Amniotic epithelial cell (primary cell): Measurements from ENCODE around the gene ZNHIT1.
A peak's percentile ranks its signal among the peaks of the same experiment; 100 is the strongest.

Experiments
- DNase-seq: peaks from one replicate; pipeline ENCODE4 v3.0.0-alpha.2; 2010; ENCODE audit warnings: low read depth

The ZNHIT1 gene

DNA sequence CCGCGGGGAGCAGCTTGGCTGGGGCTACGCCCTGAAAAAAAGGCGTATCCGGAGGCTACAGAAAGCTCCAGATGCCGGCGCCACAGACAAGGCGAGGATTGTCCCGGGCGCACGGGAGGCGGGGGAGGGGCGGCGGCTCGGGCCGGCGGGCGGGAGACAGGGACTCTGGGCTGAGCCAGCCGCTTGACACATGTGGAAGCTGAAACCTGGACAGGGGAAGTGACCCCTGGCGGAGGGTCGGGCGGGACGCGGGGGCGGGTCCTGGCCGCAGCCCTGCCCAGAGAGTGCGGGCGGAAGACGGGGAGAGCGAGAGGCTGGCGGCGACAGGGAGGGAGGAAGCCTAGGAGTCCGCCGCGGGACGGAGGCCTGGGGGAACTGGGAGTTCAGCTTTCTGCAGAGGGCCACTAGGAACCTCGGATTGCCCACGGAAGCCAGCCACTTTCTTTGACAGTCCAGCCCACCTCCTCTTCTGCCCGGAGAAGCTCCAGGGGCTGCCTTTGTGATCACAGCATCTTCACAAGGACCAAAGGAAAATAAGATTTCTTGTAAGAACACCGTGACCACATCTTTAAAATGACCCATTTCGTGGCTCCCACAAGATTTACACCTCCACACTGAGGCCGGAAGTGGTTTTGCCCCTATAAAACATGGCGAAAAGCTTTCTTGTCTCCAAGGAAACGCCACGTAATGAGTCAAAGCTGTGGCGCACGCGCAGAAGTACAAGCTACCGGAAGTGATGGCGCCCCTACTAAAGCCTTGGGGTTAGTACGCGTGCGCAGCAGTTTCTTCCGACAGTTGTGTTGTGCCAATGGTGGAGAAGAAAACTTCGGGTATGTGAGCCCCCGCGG lies at the start of gene ZNHIT1, which contains the start of gene PLOD3:
Gene ZNHIT1, plus strand, starts transcription at position 778 of the 848 bp plus-strand sequence. Its CDS starts 31 bp downstream, at position 809.
Gene PLOD3, minus strand, starts transcription at position 194 of the 848 bp plus-strand sequence. CDS start 307 bp downstream, outside the sequence.
- peak; percentile 94 for DNase-seq

DNA sequence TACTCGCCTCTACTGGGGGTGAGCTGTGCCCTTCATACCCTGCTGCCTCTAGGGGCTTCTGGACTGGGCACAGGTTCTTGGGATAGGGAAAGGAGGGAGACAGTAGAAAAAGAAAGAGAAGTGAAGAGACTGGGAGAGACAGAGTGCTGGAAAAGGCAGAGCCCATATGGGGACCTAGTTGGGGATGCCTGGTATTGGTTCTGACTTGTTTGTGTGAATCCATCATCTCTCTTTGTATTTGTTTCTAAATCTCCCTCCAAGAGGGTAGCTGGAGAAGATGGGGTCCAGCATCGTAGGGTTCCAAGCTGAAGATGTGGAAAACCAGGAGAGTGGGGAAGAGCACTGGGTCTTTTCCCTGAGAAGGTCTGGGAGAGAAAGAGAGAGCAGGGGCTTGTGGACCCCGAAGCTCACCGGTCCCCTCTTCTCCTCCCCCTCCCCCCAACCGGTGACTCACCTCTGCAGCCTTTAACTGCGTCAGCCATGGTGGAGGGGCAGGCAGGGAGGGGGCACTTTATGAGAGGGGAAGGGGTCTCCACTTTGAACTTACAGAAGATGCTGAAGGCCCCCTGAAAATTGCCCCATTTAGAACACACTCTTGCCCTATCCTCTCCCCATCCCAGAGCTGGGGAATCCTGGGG lies 49.4 kb upstream of the ZNHIT1 start:
- DNase-seq: no peak

DNA sequence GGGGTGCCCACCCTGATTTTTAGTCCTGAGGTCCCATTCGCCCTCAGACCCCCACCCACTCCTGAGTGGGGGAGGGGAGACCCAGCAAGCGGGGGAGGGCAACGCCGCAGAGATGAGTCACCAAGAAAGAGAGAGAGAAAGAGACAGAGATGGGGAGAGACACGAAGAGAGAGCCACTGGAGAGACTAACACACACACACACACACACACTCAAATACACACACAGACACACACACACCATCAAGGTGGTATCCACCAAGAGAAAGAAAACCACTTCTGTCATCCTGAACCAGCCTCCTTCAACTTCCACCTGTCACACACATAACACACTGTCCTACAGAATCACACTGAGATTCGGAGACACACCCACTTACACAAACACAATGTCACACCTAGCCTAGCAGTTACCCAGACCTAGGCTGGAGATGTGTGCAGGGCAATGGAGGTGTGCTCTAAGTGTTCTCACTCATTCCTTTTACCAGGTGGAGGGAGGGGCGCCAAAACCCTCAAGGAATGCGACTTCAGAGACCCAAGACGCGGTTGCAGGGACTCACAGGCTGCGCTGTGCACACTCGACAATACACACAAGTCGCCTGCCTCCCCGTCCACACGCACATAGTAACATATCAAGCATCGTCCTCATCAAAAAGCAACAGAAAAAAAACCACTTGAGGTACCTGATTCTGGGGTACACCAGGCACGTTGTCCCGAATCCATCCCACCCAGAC lies 48.7 kb upstream of the ZNHIT1 start:
- DNase-seq: no peak

DNA sequence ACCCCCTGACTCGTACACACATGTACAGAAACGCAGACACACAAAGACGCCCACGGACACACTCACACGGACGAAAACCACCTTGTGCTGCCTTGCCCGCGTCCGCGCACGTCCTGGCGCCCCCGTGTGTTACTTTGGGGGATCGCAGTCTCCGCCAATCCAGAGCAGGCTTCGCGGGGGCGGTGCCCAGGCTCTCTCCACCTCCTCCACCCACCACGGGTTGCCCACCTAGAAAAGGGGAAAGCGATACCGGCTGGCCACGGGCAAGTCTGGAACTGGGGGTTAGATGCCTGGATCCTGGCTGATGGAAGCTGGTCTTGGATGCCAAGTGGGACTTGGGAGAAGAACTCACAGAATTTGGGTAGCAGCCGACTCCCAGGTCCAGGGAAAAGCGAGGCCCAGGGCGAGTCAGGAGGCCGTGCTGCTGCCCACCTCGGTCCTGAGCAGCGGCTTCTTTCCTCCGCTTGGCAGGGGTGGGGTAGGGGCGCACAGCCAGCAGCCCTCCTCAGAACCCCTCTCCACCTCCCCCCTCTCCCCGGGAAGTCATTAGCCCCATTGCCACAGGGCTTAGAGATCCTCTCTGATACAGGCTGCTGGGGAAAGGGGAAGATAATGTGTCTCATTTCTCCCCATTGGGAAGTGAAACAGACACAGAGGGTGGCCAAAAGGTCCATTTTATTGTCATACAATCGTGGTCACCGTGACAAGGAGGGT lies 48.0 kb upstream of the ZNHIT1 start:
- peak; percentile 57 for DNase-seq

DNA sequence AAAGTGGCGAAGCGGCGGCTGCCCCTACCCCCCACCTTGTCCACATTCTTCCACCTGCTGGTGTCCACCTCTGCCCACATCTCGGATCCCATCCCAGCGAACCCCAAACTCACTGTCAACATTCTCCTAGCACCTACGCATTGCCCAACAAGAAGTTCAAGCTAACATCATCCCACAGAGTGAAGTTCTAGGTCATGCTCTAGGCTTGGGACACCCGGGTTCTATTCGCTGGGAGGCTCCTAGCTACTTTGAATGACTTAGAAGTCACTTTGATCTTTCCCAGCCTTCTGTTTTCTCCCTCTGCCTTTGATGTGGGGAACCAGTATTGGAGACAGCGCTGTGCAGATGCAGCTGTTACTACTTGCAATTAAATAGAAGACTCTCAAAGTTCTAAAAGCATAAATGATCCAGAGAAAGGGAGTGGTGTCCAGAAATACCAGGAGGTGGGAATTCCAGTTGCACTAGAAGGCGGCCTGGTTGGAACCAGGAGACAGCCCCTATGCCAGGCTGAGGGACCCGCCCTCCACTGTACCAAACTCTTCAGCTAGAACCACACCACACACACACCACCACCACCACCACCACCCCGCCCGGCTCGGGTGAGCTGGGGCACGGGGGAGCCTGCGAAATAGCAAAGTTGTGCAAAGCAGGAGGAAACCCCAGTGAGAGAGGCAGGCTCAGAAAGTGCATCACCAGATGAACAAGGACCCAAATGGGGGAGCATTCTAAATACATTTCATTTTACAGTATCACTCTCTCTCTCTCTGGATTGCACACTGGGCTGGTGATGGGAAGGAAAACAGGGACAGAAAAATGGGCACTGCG lies 47.1 kb upstream of the ZNHIT1 start:
- no peak for DNase-seq

DNA sequence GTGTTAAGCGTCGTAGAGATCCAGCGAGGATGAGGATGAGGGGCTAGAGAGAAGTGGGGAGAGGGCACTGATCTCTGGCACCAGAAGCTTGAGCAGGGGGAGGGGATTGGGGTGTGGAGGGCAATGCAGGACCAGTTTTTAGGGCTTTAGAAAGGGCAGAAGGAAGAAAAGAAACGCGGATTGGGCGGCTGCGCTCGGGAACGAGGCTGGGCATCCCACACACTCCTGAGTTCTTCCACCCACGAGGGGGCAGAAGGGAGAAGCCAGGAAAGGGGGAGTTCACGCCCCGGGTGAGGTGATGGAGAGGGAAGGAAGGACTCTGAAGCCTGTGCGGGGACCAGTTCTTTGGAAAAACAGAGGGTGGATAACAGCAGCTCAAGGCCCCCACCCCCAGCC lies 46.5 kb upstream of the ZNHIT1 start:
- DNase-seq: no peak

DNA sequence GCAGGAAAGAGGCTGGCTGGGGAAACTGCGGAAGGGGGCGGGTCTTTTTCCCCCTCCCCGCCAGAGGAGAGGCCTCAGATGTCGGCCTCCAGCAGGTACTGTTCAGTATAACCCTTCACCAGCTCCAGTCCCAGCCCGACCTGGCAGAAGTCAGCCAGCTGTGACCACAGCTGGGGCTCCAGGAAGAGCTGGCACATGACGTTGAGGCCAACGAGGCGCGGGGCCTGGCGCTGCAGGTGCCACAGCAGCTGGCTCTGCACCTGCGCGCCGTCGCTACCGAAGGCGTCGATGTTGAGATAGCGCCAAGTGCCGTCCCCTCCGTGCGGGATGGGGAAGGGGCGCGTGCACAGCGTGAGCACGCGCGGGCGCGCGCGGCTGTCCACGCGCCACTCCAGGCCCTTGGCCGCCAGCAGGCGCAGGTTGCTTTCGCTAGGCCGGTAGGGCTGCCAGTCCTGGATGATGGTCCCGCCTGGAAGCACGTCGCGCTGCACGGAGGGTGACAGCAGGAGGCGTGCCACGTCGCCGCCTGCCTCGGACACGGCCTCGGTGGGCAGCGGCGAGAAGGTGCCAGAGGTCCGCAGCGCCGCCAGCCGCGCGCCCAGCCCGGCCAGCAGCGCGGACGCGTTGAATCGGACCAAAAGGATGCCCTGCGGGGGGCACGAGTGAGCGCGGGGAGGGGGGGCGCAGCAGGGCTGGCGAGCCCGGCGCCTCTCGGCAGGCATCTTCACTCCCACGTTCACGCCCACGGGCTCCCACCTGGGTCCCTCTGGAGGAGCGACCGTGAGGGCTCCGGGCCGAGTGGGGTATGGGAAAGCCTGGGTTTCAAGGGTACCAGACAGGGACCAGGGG lies 45.7 kb upstream of the ZNHIT1 start:
- no peak for DNase-seq

DNA sequence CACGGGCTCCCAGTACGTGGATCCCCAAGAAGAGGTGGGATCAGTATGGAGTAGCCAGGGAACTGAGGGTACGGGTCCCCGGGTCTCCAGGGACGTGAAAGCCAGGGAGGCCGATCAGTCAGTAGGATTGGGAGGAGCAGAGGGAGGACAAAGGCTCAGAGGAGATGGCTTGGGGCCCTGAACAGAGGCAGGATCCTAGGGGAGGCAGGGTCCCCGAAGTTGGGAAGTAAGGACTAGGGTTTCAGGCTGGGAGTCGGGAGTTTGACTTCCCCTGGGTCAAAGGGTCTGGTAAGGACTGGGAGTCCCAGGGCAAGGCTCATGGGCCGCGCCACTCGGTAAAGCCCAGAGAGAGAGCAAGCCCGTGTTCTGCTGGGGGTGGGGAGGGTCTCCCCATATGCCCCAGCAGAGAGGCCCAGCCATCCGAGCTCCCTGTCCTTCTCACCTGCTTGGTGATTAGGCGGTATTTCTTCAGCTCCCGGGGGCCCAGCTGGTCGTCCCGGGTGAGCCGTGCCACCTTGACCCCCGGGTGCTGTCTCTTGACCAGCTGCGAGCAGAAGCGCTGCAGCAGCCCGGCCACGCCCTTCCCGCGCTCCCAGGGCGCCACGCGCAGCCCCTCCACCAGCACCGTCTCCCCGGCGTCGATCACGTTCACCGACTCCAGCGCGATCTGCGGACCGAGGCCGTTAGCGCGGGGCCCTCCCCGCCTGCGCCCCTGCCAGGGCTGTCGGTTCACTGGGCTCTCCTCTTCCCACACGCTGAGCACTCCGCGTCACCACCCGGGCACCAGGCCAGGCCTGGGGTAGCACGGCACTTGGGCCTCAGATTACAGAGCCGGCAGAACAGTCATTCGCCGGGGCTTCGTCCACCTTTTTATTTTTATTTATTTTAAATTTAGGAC lies 44.9 kb upstream of the ZNHIT1 start:
- DNase-seq: no peak

DNA sequence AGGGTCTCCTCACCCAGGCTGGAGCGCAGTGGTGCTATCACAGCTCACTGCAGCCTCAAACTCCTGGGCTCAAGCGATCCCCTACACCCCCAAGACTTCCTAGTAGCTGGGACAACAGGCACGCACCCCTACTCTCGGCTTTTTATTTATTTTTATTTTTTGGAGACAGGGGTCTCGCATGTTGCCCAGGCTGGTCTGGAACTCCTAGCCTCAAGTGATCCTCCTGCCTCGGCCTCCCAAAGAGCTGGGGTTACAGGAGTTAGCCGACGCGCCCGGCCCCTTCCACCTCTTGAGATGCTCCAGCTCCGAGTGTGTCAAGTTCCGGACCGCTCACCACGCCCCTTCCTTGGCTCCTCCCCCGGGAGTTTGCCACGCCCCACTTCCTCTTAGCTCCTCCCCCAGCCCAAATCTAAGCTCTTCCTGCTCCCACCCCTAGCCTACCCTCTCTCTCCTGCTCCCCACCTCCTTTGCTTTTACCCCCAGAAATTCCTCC lies 44.2 kb upstream of the ZNHIT1 start:
- no peak for DNase-seq

DNA sequence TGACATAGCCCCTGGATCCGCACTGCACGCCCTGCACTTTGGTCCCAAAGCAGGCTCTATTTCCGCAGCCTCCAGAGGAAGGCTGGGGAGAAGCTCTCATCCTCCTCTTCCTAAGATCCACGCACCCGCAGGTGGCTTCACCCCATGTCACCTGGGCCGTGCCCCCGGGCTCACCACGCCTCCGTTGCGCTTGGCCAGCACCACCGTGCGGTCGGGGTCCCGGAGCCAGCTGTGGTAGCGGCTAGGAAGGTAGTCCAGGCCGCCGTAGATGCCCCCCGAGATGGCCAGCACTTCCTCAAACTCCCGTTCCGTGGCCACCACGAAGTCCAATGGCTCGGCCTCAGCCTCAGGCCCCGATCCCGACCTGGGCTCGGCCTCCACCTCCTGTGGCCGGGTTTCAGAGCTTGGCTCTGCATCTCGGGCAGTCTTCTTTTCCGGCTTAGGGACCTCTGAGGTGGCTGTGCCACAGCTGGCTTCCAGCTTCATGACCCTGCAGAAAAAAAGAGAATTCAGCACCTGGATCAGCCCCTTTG lies 43.6 kb upstream of the ZNHIT1 start:
- DNase-seq: no peak

DNA sequence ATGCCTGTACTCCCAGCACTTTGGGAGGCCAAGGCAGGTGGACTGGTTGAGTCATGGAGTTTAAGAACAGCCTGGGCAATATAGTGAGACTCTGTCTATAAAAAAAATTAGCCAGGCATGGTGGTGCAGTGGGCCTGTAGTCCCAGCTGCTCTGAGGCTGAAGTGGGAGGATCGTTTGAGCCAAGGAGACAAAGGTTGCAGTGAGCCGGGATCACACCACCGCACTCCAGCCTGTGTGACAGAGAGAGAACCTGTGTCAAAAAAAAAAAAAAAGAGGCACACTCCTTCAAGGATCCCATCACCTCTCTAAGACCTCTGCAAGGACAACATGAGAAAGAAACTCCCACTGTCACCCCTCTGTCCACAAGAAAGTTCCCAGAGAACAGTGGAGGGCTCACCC lies 42.3 kb upstream of the ZNHIT1 start:
- no peak for DNase-seq

DNA sequence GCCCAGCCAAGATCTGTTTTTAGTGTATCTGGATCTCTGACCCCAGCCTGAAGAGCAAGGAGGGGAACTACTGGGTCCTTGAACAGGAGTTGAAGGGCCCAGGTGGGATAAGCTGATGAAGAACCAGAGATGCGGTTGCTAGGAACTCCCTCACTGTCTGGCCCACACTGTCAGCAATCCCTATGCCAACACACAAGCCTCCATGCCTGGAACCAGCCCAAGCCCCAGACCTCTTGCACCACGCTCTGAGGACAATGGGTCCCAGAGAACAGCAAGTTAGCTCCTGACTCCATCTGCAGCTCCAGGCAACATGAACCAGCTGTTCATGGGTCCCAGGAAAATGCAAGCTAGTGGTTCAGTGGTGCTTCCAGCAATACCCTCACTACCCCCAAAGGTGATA lies 40.3 kb upstream of the ZNHIT1 start:
- DNase-seq: no peak

DNA sequence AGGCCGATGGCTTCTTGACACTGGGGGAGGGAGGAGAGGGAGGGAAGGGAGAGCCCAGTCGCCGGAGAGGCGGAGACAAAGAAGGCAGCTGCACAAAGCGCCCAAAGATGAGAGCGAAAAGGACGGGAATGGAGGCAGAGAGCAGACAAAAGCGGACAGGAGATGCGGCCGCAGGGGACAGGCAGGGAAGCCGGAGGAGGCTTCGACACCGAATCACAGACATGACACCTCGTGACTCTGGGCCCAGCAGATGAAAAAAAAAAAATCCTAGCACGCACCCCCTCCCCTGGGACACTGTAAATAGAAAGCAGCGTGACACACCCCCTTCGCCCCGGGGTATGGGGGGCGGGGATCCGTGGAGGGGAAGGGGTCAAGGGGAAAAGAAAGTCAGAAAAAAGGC lies 38.8 kb upstream of the ZNHIT1 start:
- DNase-seq: no peak

DNA sequence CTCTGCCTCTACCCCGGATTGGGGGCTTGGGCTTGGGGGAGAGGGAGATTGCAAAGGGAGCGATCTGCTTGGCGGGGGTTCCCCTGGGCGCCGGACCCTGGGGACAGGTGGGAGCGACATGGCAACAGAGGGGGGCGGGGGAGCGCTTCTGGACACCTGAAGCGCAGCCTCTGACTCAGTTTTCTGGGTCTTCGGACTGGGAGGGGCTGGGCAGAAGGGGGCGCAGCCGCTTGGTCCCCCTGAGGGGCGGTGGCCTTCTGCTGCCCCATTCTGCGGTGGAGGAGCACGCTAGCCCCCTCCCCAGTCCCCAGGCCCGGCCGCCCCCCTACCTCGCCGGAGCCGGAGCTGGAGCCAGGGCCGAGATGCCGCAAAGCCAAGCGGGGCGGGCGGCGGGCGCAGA lies 38.3 kb upstream of the ZNHIT1 start:
- DNase-seq: no peak

DNA sequence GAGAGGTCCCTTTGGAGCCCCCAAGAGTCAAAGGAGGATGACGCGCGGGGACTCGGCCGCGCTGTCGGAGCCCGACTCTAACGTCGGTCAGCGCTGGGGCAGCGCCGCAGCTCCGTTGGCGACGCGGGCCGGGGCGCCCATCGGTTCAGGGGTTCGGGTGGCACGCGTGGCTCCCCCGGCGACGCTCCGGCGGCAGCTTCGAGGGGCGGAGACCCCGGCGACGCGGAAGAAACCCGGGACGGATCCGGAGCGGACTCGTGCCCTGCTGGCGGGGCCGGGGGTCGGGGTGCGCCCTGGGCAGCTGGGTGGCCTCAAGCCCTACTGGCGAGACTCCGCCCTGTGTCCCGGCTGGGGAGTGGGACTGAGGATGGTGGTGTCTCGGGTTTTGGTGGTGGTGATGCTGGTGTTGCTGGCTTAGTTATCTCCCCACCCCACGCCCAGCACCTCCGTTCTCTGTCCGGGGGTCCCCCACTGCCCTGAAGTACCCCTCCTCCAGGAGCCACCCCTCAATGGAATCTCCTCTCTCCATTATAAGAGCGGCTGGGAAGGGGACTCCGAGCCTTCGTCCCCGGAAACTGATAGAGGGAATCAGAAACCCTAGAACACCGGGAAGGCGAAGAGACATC lies 37.7 kb upstream of the ZNHIT1 start, which contains the start of gene NAT16:
Gene NAT16, minus strand, starts transcription at position 164 of the 626 bp plus-strand sequence. CDS start 5,486 bp downstream, outside the sequence.
- no peak for DNase-seq

DNA sequence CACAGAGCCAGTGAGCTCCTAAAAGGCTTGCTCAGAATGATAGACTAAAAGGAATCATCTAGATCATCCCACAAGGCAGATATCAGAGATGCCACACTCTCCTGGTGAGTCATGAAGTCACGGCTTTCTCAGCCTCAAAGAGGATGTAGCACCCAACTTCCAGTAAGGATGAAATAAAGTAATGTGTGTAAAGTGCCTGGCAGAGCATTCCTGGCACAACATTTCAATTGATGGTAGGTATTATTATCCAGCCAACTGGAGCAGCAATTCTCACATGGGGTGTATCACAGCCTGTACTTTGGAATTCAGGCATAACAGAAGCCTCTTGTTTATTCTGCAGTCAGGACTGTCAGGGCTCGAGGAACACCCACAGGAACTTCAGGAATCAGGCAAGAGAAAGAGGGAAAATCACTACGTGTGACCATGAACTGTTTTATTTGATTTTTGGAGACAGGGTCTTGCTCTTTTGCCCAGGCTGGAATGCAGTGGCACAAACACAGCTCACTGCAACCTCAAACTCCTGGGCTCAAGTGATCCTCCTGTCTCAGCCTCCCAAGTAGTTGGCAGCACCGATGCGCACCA lies 32.6 kb upstream of the ZNHIT1 start:
- peak; percentile 76 for DNase-seq

DNA sequence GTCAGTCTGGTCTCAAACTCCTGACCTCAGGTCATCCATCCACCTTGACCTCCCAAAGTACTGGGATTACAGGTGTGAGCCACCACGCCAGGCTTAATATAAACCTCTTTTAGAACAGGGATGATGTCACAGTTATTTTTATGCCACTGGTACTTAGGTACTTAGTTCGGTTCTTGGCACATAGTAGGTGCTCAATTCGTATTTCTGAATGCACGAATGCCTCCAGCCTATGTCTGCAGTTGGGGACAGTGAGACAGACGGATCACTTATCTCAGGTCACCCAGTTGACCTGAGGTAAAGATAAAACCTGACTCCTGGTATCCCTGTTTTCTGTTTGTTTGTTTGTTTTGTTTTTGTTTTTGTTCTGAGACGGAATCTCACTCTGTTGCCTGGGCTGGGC lies 31.8 kb upstream of the ZNHIT1 start:
- DNase-seq: no peak
